ENCODE measurements around the gene A1BG. TPM values are rescaled to one million over a fixed set of nuclear protein-coding genes. Genes with fewer than 3 reads are reported as not detected.
"Not testable (repeated sequence)": the region's sequence is repeated elsewhere in the genome, so short reads cannot be mapped to it uniquely, and the experiment has no call there.

Gene A1BG
- total RNA-seq, 1 experiment from 2014 or later = 29.0 TPM

- Histone ChIP-seq H3K27me3 (no peaks in the 10 kb centered on the region), H3K4me3 (no peak overlapping the region), H3K36me3 (peaks cover 78% of the 10 kb centered on the region), H3K9me3 (no peaks in the 10 kb centered on the region)
- DNase-seq = no peak
These were observed 39.8 kb upstream of the A1BG start for GRCh38 chr19:58392945-58393724.

- no peak for DNase-seq
- H3K9me3 ChIP-seq = no peaks in the 10 kb centered on the region
- H3K36me3 ChIP-seq = peaks cover 59% of the 10 kb centered on the region
These were observed 34.9 kb upstream of the A1BG start for GRCh38 chr19:58388175-58388526.

GRCh38 chr19:58387338-58388174 is 34.3 kb upstream of the A1BG start:
- DNase-seq = no peak

More at GRCh38 chr19:58388175-58388526, 34.9 kb upstream of the A1BG start:
- Histone ChIP-seq H3K4me3 (peak overlapping the region; percentile 97), H3K27me3 (no peaks in the 10 kb centered on the region)

GRCh38 chr19:58386576-58387337 is 33.5 kb upstream of the A1BG start, which contains the start of gene RPS5:
Gene RPS5 (plus strand): TSS chr19:58387269. CDS start chr19:58388138, 869 bp downstream.
- Histone ChIP-seq H3K9me3 (no peaks in the 10 kb centered on the region), H3K4me3 (peak within 1 kb of the TSS; percentile 97), H3K36me3 (peaks cover 48% of the 10 kb centered on the region), H3K27me3 (no peaks in the 10 kb centered on the region)
- peak; percentile 98 for DNase-seq

More at GRCh38 chr19:58387338-58388174, 34.3 kb upstream of the A1BG start:
- no peaks in the 10 kb centered on the region for H3K27me3 ChIP-seq
- H3K9me3 ChIP-seq = no peaks in the 10 kb centered on the region
- H3K4me3 ChIP-seq = peak overlapping the region; percentile 97
- H3K36me3 ChIP-seq = peaks cover 56% of the 10 kb centered on the region

- DNase-seq = no peak
These were observed 32.7 kb upstream of the A1BG start for GRCh38 chr19:58385891-58386575.

GRCh38 chr19:58385313-58385890 is 32.1 kb upstream of the A1BG start:
- H3K9me3 ChIP-seq = no peaks in the 10 kb centered on the region
- DNase-seq = no peak
- peaks cover 34% of the 10 kb centered on the region for H3K36me3 ChIP-seq
- no peaks in the 10 kb centered on the region for H3K27me3 ChIP-seq
- H3K4me3 ChIP-seq = peak overlapping the region; percentile 97

More at GRCh38 chr19:58385891-58386575, 32.7 kb upstream of the A1BG start:
- H3K4me3 ChIP-seq = peak overlapping the region; percentile 97
- H3K36me3 ChIP-seq = peaks cover 40% of the 10 kb centered on the region
- H3K27me3 ChIP-seq = no peaks in the 10 kb centered on the region
- no peaks in the 10 kb centered on the region for H3K9me3 ChIP-seq

- Histone ChIP-seq H3K9me3 (no peaks in the 10 kb centered on the region), H3K36me3 (peaks cover 12% of the 10 kb centered on the region), H3K27me3 (no peaks in the 10 kb centered on the region), H3K4me3 (no peak overlapping the region)
- DNase-seq = no peak
These were observed 29.8 kb upstream of the A1BG start for GRCh38 chr19:58382997-58383603.

GRCh38 chr19:58381460-58382212 is 28.3 kb upstream of the A1BG start:
- no peak for DNase-seq
- Histone ChIP-seq H3K9me3 (no peaks in the 10 kb centered on the region), H3K27me3 (no peaks in the 10 kb centered on the region), H3K36me3 (peaks cover 3% of the 10 kb centered on the region; the same call in 1 of the 2 replicates), H3K4me3 (peak overlapping the region; percentile 93)

GRCh38 chr19:58380662-58381459 is 27.6 kb upstream of the A1BG start, which contains the start of gene ZNF837:
Gene ZNF837 (minus strand): TSS chr19:58381030. CDS start chr19:58369332, 11,698 bp downstream.
- Histone ChIP-seq H3K9me3 (no peaks in the 10 kb centered on the region), H3K27me3 (no peaks in the 10 kb centered on the region), H3K4me3 (peak within 1 kb of the TSS; percentile 93), H3K36me3 (0 out of 2 replicates have a peak, but pooled peaks cover 3% of the 10 kb centered on the region)
- peak; percentile 100 for DNase-seq

- H3K27me3 ChIP-seq = no peaks in the 10 kb centered on the region
- peak overlapping the region; percentile 93 for H3K4me3 ChIP-seq
- no peaks in the 10 kb centered on the region for H3K9me3 ChIP-seq
- DNase-seq = no peak
- 0 out of 2 replicates have a peak, but pooled peaks cover 3% of the 10 kb centered on the region for H3K36me3 ChIP-seq
These were observed 26.9 kb upstream of the A1BG start for GRCh38 chr19:58380037-58380661.

- no peak overlapping the region for H3K4me3 ChIP-seq
- H3K36me3 ChIP-seq = 0 out of 2 replicates have a peak, but pooled peaks cover 3% of the 10 kb centered on the region
- DNase-seq = no peak
- no peaks in the 10 kb centered on the region for H3K9me3 ChIP-seq
- H3K27me3 ChIP-seq = no peaks in the 10 kb centered on the region
These were observed 26.0 kb upstream of the A1BG start for GRCh38 chr19:58379246-58379645.

GRCh38 chr19:58376724-58377123 is 23.4 kb upstream of the A1BG start:
- DNase-seq = peak; percentile 60

GRCh38 chr19:58374200-58374599 is 20.9 kb upstream of the A1BG start:
- no peak for DNase-seq
- Histone ChIP-seq H3K4me3 (no peak overlapping the region), H3K27me3 (no peaks in the 10 kb centered on the region), H3K9me3 (no peaks in the 10 kb centered on the region), H3K36me3 (no peaks in the 10 kb centered on the region)

More at GRCh38 chr19:58376724-58377123, 23.4 kb upstream of the A1BG start:
- not testable (repeated sequence) for H3K4me3 ChIP-seq, H3K9me3 ChIP-seq, H3K27me3 ChIP-seq, H3K36me3 ChIP-seq
